CD14-positive monocyte (primary cell): ENCODE results near the gene ST3GAL4. TPM values are rescaled to one million over a fixed set of nuclear protein-coding genes. Genes with fewer than 3 reads are reported as not detected.

Source experiments
- DNase-seq, 3 donors: peaks; one replicate each; pipeline ENCODE4 v3.0.0-alpha.2; 2011 to 2022
- H2AFZ ChIP-seq: 2 replicates; pipeline ENCODE4 v1.6.0; 2012; ENCODE audit warnings: mild to moderate bottlenecking, low read depth, low read length, inconsistent platforms; ENCODE audit not compliant: insufficient read depth, poor library complexity, severe bottlenecking
- H3K27ac ChIP-seq, 2 donors: 1 replicate in 1 of 2; 2 replicates in 1 of 2; pipeline ENCODE4 v1.5.1; 2012 to 2013; ENCODE audit warnings: low read length in 2 of 2, control low read depth in 1 of 2, inconsistent platforms in 1 of 2, low read depth in 1 of 2, mild to moderate bottlenecking in 1 of 2
- H3K27me3 ChIP-seq, 2 donors: one replicate each; pipeline versions ENCODE4 v1.6.0 to v1.6.1; 2011 to 2013; ENCODE audit warnings: low read length in 2 of 2; ENCODE audit not compliant: control insufficient read depth in 2 of 2, insufficient read depth in 2 of 2
- H3K36me3 ChIP-seq, 2 donors: replicated peaks in 1 of 2; 1 replicate in 1 of 2; 2 replicates in 1 of 2; pipeline versions ENCODE4 v1.5.1 to v1.6.1; 2012 to 2013; ENCODE audit warnings: low read length in 2 of 2, control low read depth in 1 of 2, inconsistent platforms in 1 of 2, mild to moderate bottlenecking in 1 of 2; ENCODE audit not compliant: insufficient read depth in 2 of 2, control insufficient read depth in 1 of 2
- H3K4me1 ChIP-seq, 2 donors: 1 replicate in 1 of 2; 2 replicates in 1 of 2; pipeline versions ENCODE4 v1.5.1 to v1.6.1; 2012 to 2013; ENCODE audit warnings: low read length in 2 of 2, control low read depth in 1 of 2, inconsistent platforms in 1 of 2, mild to moderate bottlenecking in 1 of 2, moderate library complexity in 1 of 2; ENCODE audit not compliant: insufficient read depth in 2 of 2, control insufficient read depth in 1 of 2
- H3K4me2 ChIP-seq: replicated peaks from 2 replicates; pipeline ENCODE3; 2012; ENCODE audit warnings: low read length, moderate library complexity, mild to moderate bottlenecking; ENCODE audit not compliant: poor library complexity, severe bottlenecking; ENCODE audit errors: extremely low read depth
- H3K4me3 ChIP-seq, 3 experiments: fragments of 200-600 bp in 1 of 3; sonication (generic) in 1 of 3; replicated peaks in 1 of 3; 1 replicate in 2 of 3; 2 replicates in 1 of 3; pipeline ENCODE4 v1.5.1; 2011 to 2013; ENCODE audit warnings: low read length in 3 of 3, mild to moderate bottlenecking in 3 of 3, control low read depth in 2 of 3, low read depth in 2 of 3, inconsistent platforms in 1 of 3, moderate library complexity in 1 of 3
- H3K79me2 ChIP-seq: 2 replicates; pipeline ENCODE4 v1.6.0; 2012; ENCODE audit warnings: mild to moderate bottlenecking, control low read depth, inconsistent platforms, low read length, moderate library complexity; ENCODE audit not compliant: insufficient read depth
- H3K9ac ChIP-seq: 2 replicates; pipeline ENCODE4 v1.6.0; 2017; ENCODE audit warnings: low read length, mild to moderate bottlenecking; ENCODE audit not compliant: insufficient read depth, poor library complexity, severe bottlenecking
- H3K9me3 ChIP-seq, 2 donors: replicated peaks in 1 of 2; 1 replicate in 1 of 2; 2 replicates in 1 of 2; pipeline versions ENCODE4 v1.5.1 to v1.6.1; 2012 to 2013; ENCODE audit warnings: low read length in 2 of 2, control low read depth in 1 of 2; ENCODE audit not compliant: control insufficient read depth in 1 of 2, insufficient read depth in 1 of 2
- H4K20me1 ChIP-seq: 2 replicates; pipeline ENCODE4 v1.6.0; 2012; ENCODE audit warnings: mild to moderate bottlenecking, low read length, control low read depth, moderate library complexity; ENCODE audit not compliant: insufficient read depth
- H3K27ac Mint-ChIP-seq, 7 donors: one replicate each; pipeline ENCODE4 v1.8.0; 2020; ENCODE audit warnings: mild to moderate bottlenecking in 7 of 7, mixed read lengths in 7 of 7, moderate library complexity in 6 of 7, inconsistent platforms in 2 of 7
- H3K27me3 Mint-ChIP-seq, 3 donors: one replicate each; pipeline ENCODE4 v1.8.0; 2021 to 2022; ENCODE audit warnings: low read depth in 3 of 3, mild to moderate bottlenecking in 3 of 3, mixed read lengths in 3 of 3, moderate library complexity in 3 of 3, inconsistent platforms in 1 of 3
- H3K36me3 Mint-ChIP-seq, 2 donors: one replicate each; pipeline ENCODE4 v1.8.0; 2020; ENCODE audit warnings: mixed read lengths in 2 of 2, inconsistent platforms in 1 of 2, mild to moderate bottlenecking in 1 of 2
- H3K4me1 Mint-ChIP-seq: one replicate; pipeline ENCODE4 v1.8.0; 2020; ENCODE audit warnings: mild to moderate bottlenecking, mixed read lengths
- H3K4me3 Mint-ChIP-seq, 2 donors: one replicate each; pipeline ENCODE4 v1.8.0; 2020; ENCODE audit warnings: mild to moderate bottlenecking in 2 of 2, mixed read lengths in 2 of 2, moderate library complexity in 1 of 2
- H3K9me3 Mint-ChIP-seq, 7 donors: one replicate each; pipeline ENCODE4 v1.8.0; 2020 to 2022; ENCODE audit warnings: mixed read lengths in 7 of 7, mild to moderate bottlenecking in 6 of 7, moderate library complexity in 6 of 7, inconsistent platforms in 2 of 7
- WGBS: methylation state at CpG from one replicate; pipeline ENCODE4 v1.1.5; 2013; ENCODE audit warnings: missing lambda C conversion rate; ENCODE audit not compliant: insufficient coverage; 5-methylcytosine and 5-hydroxymethylcytosine counted together
- intact Hi-C, 2 donors: fragments of 100-400 bp; cut with micrococcal nuclease; formaldehyde crosslinking; loops; one replicate each; pipeline versions ENCODE4 v1.15.0 to v1.15.1; 2023
- polyA plus RNA-seq, 3 donors: library from polyadenylated mRNA; depleted of rRNA in 1 of 3; unstranded in 2 of 3; stranded (reverse) in 1 of 3; fragments of 300-500 nt in 2 of 3; fragments of >200 nt in 1 of 3; fragmentation: Illumina TruSeq in 2 of 3; gene quantifications; 1 replicate in 2 of 3; 2 replicates in 1 of 3; pipeline ENCODE4 v1.2.3, GENCODE V29; 2012 to 2021
- TF ChIP-seq, protein P1 (sequence below): fragments of 200-600 bp; IDR thresholded peaks from one replicate; pipeline ENCODE4 v1.8.0; 2022; ENCODE audit warnings: antibody characterized with exemption, mild to moderate bottlenecking

ST3GAL4 gene
- polyA plus RNA-seq, 3 donors, result 7.8 to 14.3 (median 10.1) TPM

DNA sequence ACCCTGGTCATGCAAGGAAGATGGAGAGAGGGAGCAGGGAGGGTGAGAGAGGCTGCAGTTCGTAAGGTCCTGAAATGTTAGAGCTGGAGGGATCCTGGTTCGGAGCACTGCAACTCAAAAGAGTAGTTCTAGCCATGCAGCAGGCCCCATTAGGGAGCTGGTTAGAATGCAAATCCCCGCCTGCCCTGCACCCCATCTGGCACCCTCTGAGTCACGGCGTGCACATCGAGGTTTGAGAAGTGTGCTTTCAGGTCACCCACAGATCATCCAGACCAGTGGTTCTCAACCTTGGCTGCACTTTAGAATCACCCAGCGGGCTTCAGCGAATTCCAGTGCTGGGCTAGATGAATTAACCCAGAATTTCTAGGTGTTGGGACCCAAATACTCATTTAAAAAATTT, 48.2 kb downstream of the ST3GAL4 start:
- H3K36me3 Mint-ChIP-seq, result peaks cover 15 to 29% of the 10 kb centered on the region in 2 donors
- Histone ChIP-seq H3K4me3 (no peak overlapping the region), H3K9ac (no peak overlapping the region), H3K4me1 (peaks cover 3 to 9% of the 10 kb centered on the region in 2 donors), H3K4me2 (no peak overlapping the region), H2AFZ (no peak overlapping the region), H4K20me1 (no peaks in the 10 kb centered on the region), H3K27ac (no peak overlapping the region), H3K9me3 (no peaks in the 10 kb centered on the region), H3K36me3 (peaks cover 18 to 21% of the 10 kb centered on the region in 2 donors), H3K27me3 (no peaks in the 10 kb centered on the region), H3K79me2 (peaks cover 8% of the 10 kb centered on the region)
- WGBS, result 90% methylated on average over 8 of the region's 8 CpGs
- H3K27me3 Mint-ChIP-seq, result no peaks in the 10 kb centered on the region
- H3K27ac Mint-ChIP-seq, result no peak overlapping the region
- intact Hi-C loops, result no loop called here
- H3K4me3 Mint-ChIP-seq, result no peak overlapping the region
- peaks cover 0 to 8% (median 4%) of the 10 kb centered on the region in 7 donors for H3K9me3 Mint-ChIP-seq
- TF ChIP-seq, protein P1, sequence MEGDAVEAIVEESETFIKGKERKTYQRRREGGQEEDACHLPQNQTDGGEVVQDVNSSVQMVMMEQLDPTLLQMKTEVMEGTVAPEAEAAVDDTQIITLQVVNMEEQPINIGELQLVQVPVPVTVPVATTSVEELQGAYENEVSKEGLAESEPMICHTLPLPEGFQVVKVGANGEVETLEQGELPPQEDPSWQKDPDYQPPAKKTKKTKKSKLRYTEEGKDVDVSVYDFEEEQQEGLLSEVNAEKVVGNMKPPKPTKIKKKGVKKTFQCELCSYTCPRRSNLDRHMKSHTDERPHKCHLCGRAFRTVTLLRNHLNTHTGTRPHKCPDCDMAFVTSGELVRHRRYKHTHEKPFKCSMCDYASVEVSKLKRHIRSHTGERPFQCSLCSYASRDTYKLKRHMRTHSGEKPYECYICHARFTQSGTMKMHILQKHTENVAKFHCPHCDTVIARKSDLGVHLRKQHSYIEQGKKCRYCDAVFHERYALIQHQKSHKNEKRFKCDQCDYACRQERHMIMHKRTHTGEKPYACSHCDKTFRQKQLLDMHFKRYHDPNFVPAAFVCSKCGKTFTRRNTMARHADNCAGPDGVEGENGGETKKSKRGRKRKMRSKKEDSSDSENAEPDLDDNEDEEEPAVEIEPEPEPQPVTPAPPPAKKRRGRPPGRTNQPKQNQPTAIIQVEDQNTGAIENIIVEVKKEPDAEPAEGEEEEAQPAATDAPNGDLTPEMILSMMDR, result no peak
- H3K4me1 Mint-ChIP-seq, result peaks cover 14% of the 10 kb centered on the region
- DNase-seq, result no peak

DNA sequence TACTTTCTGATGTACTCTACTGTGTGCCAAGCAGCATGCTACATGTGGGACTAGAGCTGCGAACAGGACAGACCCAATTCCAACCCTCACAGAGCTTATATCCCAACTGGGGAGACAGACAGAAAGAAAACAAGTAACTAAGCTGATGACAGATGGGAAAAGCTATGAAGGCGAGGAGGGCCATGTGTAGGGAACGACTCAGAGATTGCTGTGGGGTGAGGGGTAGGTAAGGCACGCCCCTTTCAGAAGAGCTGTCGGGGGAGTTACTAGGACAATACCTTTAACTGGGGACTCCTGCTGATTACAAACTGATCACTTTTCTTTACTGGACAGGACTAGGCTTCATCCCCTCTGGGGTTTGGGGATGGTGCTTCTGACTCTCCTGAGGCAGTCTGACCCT, 48.9 kb downstream of the ST3GAL4 start:
- WGBS, result 92% methylated on average over 2 of the region's 5 CpGs
- no peak for DNase-seq
- Histone ChIP-seq H3K4me1 (peaks cover 3 to 9% of the 10 kb centered on the region in 2 donors), H2AFZ (no peak overlapping the region), H3K27ac (no peak overlapping the region), H3K9me3 (no peaks in the 10 kb centered on the region), H3K27me3 (no peaks in the 10 kb centered on the region), H3K79me2 (peaks cover 8% of the 10 kb centered on the region), H3K4me3 (no peak overlapping the region), H4K20me1 (no peaks in the 10 kb centered on the region), H3K4me2 (no peak overlapping the region), H3K9ac (no peak overlapping the region), H3K36me3 (peaks cover 25 to 28% of the 10 kb centered on the region in 2 donors)
- peaks cover 14% of the 10 kb centered on the region for H3K4me1 Mint-ChIP-seq
- H3K36me3 Mint-ChIP-seq, result peaks cover 21 to 35% of the 10 kb centered on the region in 2 donors
- H3K27me3 Mint-ChIP-seq, result no peaks in the 10 kb centered on the region
- H3K4me3 Mint-ChIP-seq, result no peak overlapping the region
- TF ChIP-seq, protein P1, result no peak
- intact Hi-C loops, result no loop called here
- peaks cover 0 to 6% (median 4%) of the 10 kb centered on the region in 7 donors for H3K9me3 Mint-ChIP-seq
- H3K27ac Mint-ChIP-seq, result no peak overlapping the region
